Endothelial cell of umbilical vein (primary cell): ENCODE results near the gene MMS19. TPM values are rescaled to one million over a fixed set of nuclear protein-coding genes. Genes with fewer than 3 reads are reported as not detected.

Source experiments
- BruUV-seq: library from RNA; stranded (reverse); fragments of 400-500 nt; replicated peaks from 2 replicates; lab custom pipeline; 2021; lab: Mats Ljungman, UMichigan
- CTCF ChIA-PET: fragments of 300-600, 350-600 bp; sonication (Branson Sonifier 250); formaldehyde crosslinking; loops from one replicate; lab custom pipeline; 2021; ENCODE audit warnings: antibody characterized with exemption, inconsistent platforms; lab: Charles Lee
- POLR2A ChIA-PET: fragments of 300-600, 350-600 bp; sonication (Branson Sonifier 250); formaldehyde crosslinking; loops from one replicate; lab custom pipeline; 2021; ENCODE audit warnings: antibody characterized with exemption, inconsistent platforms; lab: Charles Lee
- DNase-seq: peaks from one replicate; pipeline ENCODE4 v3.0.0-alpha.2; 2011; ENCODE audit warnings: low read depth, low spot score
- FAIRE-seq: peaks from 2 replicates; lab custom pipeline; 2011; peaks lifted over from hg19 to GRCh38; lab: Jason Lieb, UNC
- H2AFZ ChIP-seq: 2 replicates; pipeline ENCODE4 v1.6.0; 2012; ENCODE audit warnings: low read depth, low read length, control low read depth, inconsistent platforms
- H3K27ac ChIP-seq: 2 replicates; pipeline ENCODE4 v1.5.1; 2011; ENCODE audit warnings: low read depth, mild to moderate bottlenecking, control low read depth, low read length, moderate library complexity; ENCODE audit not compliant: insufficient read depth
- H3K27me3 ChIP-seq, 2 experiments: 2 replicates each; pipeline versions ENCODE4 v1.6.0 to v1.6.1; 2011; ENCODE audit warnings: low read length in 2 of 2, mixed read lengths in 1 of 2; ENCODE audit not compliant: control insufficient read depth in 2 of 2, insufficient read depth in 2 of 2
- H3K36me3 ChIP-seq, 2 experiments: 2 replicates in 1 of 2; 3 replicates in 1 of 2; pipeline ENCODE4 v1.5.1; 2011; ENCODE audit warnings: low read length in 2 of 2, mild to moderate bottlenecking in 1 of 2, moderate library complexity in 1 of 2; ENCODE audit not compliant: control insufficient read depth in 2 of 2, insufficient read depth in 2 of 2; ENCODE audit errors: extremely low read depth in 1 of 2
- H3K4me1 ChIP-seq: 3 replicates; pipeline ENCODE4 v1.5.1; 2011; ENCODE audit warnings: mild to moderate bottlenecking, low read length; ENCODE audit not compliant: control insufficient read depth, insufficient read depth; ENCODE audit errors: extremely low read depth
- H3K4me2 ChIP-seq: 2 replicates; pipeline ENCODE4 v1.6.1; 2011; ENCODE audit warnings: low read length, control low read depth, mixed read lengths; ENCODE audit not compliant: insufficient read depth
- H3K4me3 ChIP-seq, 3 experiments: fragments of 200-600 bp in 1 of 3; sonication (generic), shearing (Covaris generic) in 1 of 3; replicated peaks in 1 of 3; 2 replicates each; pipeline ENCODE4 v1.5.1; 2011 to 2016; ENCODE audit warnings: control low read depth in 3 of 3, low read length in 3 of 3, mild to moderate bottlenecking in 2 of 3, inconsistent platforms in 1 of 3, low read depth in 1 of 3, moderate library complexity in 1 of 3; ENCODE audit not compliant: insufficient read depth in 1 of 3
- H3K79me2 ChIP-seq: 2 replicates; pipeline ENCODE4 v1.6.0; 2012; ENCODE audit warnings: low read length, inconsistent platforms; ENCODE audit not compliant: control insufficient read depth, insufficient read depth
- H3K9ac ChIP-seq: replicated peaks from 2 replicates; pipeline ENCODE3; 2011; ENCODE audit warnings: low read length, control low read depth; ENCODE audit not compliant: insufficient read depth; ENCODE audit errors: extremely low read depth
- H3K9me1 ChIP-seq: replicated peaks from 3 replicates; pipeline ENCODE4 v1.6.0; 2011; ENCODE audit warnings: mild to moderate bottlenecking, low read length; ENCODE audit not compliant: control insufficient read depth, insufficient read depth; ENCODE audit errors: extremely low read depth
- H3K9me3 ChIP-seq: replicated peaks from 2 replicates; pipeline ENCODE4 v1.5.1; 2012; ENCODE audit warnings: low read length, inconsistent platforms; ENCODE audit not compliant: control insufficient read depth, insufficient read depth
- H4K20me1 ChIP-seq: replicated peaks from 2 replicates; pipeline ENCODE3; 2011; ENCODE audit warnings: mild to moderate bottlenecking, low read length; ENCODE audit not compliant: control insufficient read depth, insufficient read depth; ENCODE audit errors: extremely low read depth
- EZH2 ChIP-seq: IDR thresholded peaks from 2 replicates; pipeline ENCODE4 v1.6.1; 2012; ENCODE audit warnings: borderline replicate concordance, low read depth, mild to moderate bottlenecking, moderate library complexity, low read length, inconsistent platforms; ENCODE audit not compliant: severe bottlenecking
- FOS ChIP-seq: IDR thresholded peaks from 2 replicates; pipeline ENCODE4 v1.6.1; 2011; ENCODE audit warnings: mild to moderate bottlenecking, low read length, moderate library complexity, borderline replicate concordance; ENCODE audit not compliant: insufficient read depth
- GATA2 ChIP-seq: IDR thresholded peaks from 2 replicates; pipeline ENCODE4 v1.7.0; 2011; ENCODE audit warnings: low read depth, mild to moderate bottlenecking, moderate library complexity, mixed read lengths, low read length; ENCODE audit not compliant: insufficient read length, insufficient read depth
- JUN ChIP-seq: IDR thresholded peaks from 2 replicates; pipeline ENCODE4 v1.6.1; 2011; ENCODE audit warnings: borderline replicate concordance, low read depth; ENCODE audit not compliant: insufficient read length, insufficient read depth
- MYC ChIP-seq: IDR thresholded peaks from one replicate; pipeline ENCODE4 v1.6.1; 2011; ENCODE audit warnings: mild to moderate bottlenecking, low read depth, low read length
- POLR2A ChIP-seq: IDR thresholded peaks from 2 replicates; pipeline ENCODE4 v1.6.1; 2012; ENCODE audit warnings: low read depth, mild to moderate bottlenecking, control low read depth, low read length
- POLR2AphosphoS5 ChIP-seq: IDR thresholded peaks from 2 replicates; pipeline ENCODE4 v1.6.1; 2012; ENCODE audit warnings: low read depth, mild to moderate bottlenecking, control low read depth, low read length, moderate library complexity; ENCODE audit not compliant: insufficient read depth
- dilution Hi-C: fragments of 300-500 bp; cut with MboI; formaldehyde crosslinking; loops from one replicate; pipeline ENCODE4 v1.15.0; 2019; ENCODE audit warnings: low sequenced_read_pairs; ENCODE audit not compliant: extremely low pct_ligation_motif_present
- intact Hi-C: fragments of 100-400 bp; cut with micrococcal nuclease; formaldehyde crosslinking; loops from one replicate; pipeline ENCODE4 v1.10.0; 2022
- polyA plus RNA-seq, 4 experiments: library from polyadenylated mRNA; depleted of rRNA in 3 of 4; stranded (reverse) in 3 of 4; unstranded in 1 of 4; fragments of >200 nt; gene quantifications; 2 replicates each; pipeline versions ENCODE4 v1.2.1 to v1.2.3, GENCODE V29; 2011 to 2012; ENCODE audit warnings: missing spikeins in 1 of 4
- total RNA-seq: library from RNA; stranded (reverse); gene quantifications from 2 replicates; pipeline ENCODE4 v1.2.3, GENCODE V29; 2021
- TF ChIP-seq, protein P1 (sequence below): IDR thresholded peaks from 2 replicates; pipeline ENCODE4 v1.6.1; 2011; ENCODE audit not compliant: insufficient read depth, insufficient read length

MMS19 gene
- total and polyA plus RNA-seq, 2 donors (not counting 3 experiments of a cell fraction or from before 2014, with no cell fraction given), result 95.2 to 123 TPM

DNA sequence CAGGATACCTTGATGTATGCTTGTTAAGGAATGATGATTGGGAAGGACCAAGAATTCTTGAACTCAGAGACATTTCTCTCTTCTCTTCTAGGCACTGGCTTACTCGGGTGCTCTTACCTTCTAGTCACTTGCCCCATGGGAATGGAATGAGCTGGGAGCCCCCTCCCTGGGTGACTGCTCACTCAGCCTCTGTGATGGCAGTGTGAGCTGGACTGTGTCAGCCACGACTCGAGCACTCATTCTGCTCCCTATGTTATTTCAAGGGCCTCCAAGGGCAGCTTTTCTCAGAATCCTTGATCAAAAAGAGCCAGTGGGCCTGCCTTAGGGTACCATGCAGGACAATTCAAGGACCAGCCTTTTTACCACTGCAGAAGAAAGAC is 41.5 kb downstream of the MMS19 start:
- intact Hi-C loops (no loop called here), dilution Hi-C loops (no loop called here)
- TF ChIP-seq, protein P1, sequence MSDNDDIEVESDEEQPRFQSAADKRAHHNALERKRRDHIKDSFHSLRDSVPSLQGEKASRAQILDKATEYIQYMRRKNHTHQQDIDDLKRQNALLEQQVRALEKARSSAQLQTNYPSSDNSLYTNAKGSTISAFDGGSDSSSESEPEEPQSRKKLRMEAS, result no peak
- TF ChIP-seq MYC, result no peak
- TF ChIP-seq EZH2, result no peak
- TF ChIP-seq GATA2, result no peak
- TF ChIP-seq POLR2AphosphoS5, result no peak
- no peak for TF ChIP-seq POLR2A
- no peak for TF ChIP-seq JUN
- no peak for TF ChIP-seq FOS
- no peaks in the 10 kb centered on the region for H4K20me1 ChIP-seq
- FAIRE-seq, result no peak
- peaks cover 33 to 67% of the 10 kb centered on the region in 2 experiments for H3K36me3 ChIP-seq
- H3K9me3 ChIP-seq, result no peaks in the 10 kb centered on the region
- no peak overlapping the region for H2AFZ ChIP-seq
- no peaks in the 10 kb centered on the region for H3K27me3 ChIP-seq
- no peak for DNase-seq
- H3K4me1 ChIP-seq, result no peaks in the 10 kb centered on the region
- no peak overlapping the region for H3K27ac ChIP-seq
- H3K9ac ChIP-seq, result no peak overlapping the region
- H3K4me3 ChIP-seq, result no peak overlapping the region
- no peaks in the 10 kb centered on the region for H3K9me1 ChIP-seq
- no TSS peak for BruUV-seq
- CTCF ChIA-PET, result interaction anchor here (1.0 to 1.7 kb wide), 2 partner anchors 10 to 97 kb away, joined by 3 to 5 read pairs; no protein-coding TSS in a partner anchor
- POLR2A ChIA-PET, result interaction anchor here (0.5 kb wide), 1 partner anchor 8 kb away, joined by 3 read pairs; no protein-coding TSS in a partner anchor
- peaks cover 5% of the 10 kb centered on the region for H3K79me2 ChIP-seq
- no peak overlapping the region for H3K4me2 ChIP-seq
